Measurements from ENCODE around the gene KCNAB2.

GRCh38 chr1:6140413-6140812, 94.7 kb downstream of the KCNAB2 start:
- no peak for TF ChIP-seq CTCF (IDR thresholded peaks at IDR 0.05)
- no peak for TF ChIP-seq EZH2 (IDR thresholded peaks at IDR 0.05; ENCODE audit: borderline replicate concordance, insufficient read depth, low read depth, low read length, poor library complexity, severe bottlenecking)
